Uterus (tissue), 4 donors: Measurements from ENCODE around the gene ADGRL2. TPM values are rescaled to one million over a fixed set of nuclear protein-coding genes. Genes with fewer than 3 reads are reported as not detected.

ENCODE experiments used
- DNase-seq, 2 donors: peaks; one replicate each; pipeline ENCODE4 v3.0.0-alpha.2; 2019 to 2020
- H3K27ac ChIP-seq, 2 donors: fragments of 200-600 bp; sonication (generic); 1 replicate in 1 of 2; 2 replicates in 1 of 2; pipeline ENCODE4 v1.5.1; 2016 to 2018
- H3K27me3 ChIP-seq, 2 donors: fragments of 200-600 bp; sonication (generic); one replicate each; pipeline ENCODE4 v1.5.1; 2018 to 2019; ENCODE audit warnings: control low read depth in 1 of 2
- H3K36me3 ChIP-seq, 2 donors: fragments of 200-600 bp; sonication (generic); one replicate each; pipeline ENCODE4 v1.5.1; 2019; ENCODE audit warnings: control low read depth in 1 of 2
- H3K4me1 ChIP-seq, 2 donors: fragments of 200-600 bp; sonication (generic); one replicate each; pipeline ENCODE4 v1.5.1; 2018 to 2019; ENCODE audit warnings: control low read depth in 1 of 2
- H3K4me3 ChIP-seq, 2 donors: fragments of 200-600 bp; sonication (generic); 1 replicate in 1 of 2; 2 replicates in 1 of 2; pipeline ENCODE4 v1.5.1; 2018 to 2019; ENCODE audit warnings: mild to moderate bottlenecking in 1 of 2
- H3K9me3 ChIP-seq, 2 donors: fragments of 200-600 bp; sonication (generic); one replicate each; pipeline ENCODE4 v1.5.1; 2019; ENCODE audit warnings: control low read depth in 1 of 2
- POLR2A ChIP-seq, 2 donors: fragments of 450-650 bp; IDR thresholded peaks; one replicate each; pipeline ENCODE4 v1.6.1; 2016; ENCODE audit warnings: antibody characterized with exemption in 2 of 2, mild to moderate bottlenecking in 1 of 2, moderate library complexity in 1 of 2
- intact Hi-C: fragments of 100-400 bp; cut with DNase I; formaldehyde crosslinking; loops from one replicate; pipeline ENCODE4 v1.15.1; 2023; ENCODE audit warnings: low total_unique reads
- total RNA-seq, 4 donors: library from RNA; depleted of rRNA in 3 of 4; stranded (reverse); fragments of >200 nt in 3 of 4; gene quantifications; one replicate each; pipeline versions ENCODE4 v1.1.0 to v1.2.4, GENCODE V29; 2014 to 2023
- TF ChIP-seq, protein P1 (sequence below), 4 experiments: fragments of 200-600 bp in 2 of 4; fragments of 450-650 bp in 2 of 4; sonication (generic) in 2 of 4; IDR thresholded peaks; one replicate each; pipeline ENCODE4 v1.5.1; 2016 to 2019; ENCODE audit warnings: antibody characterized with exemption in 4 of 4, mild to moderate bottlenecking in 2 of 4, moderate library complexity in 1 of 4
- donor health status: DM: yes; HTN: yes; CAD: no.

Gene ADGRL2
- total RNA-seq, 4 donors from 2014 or later = 29.1 to 200 (median 50.7) TPM

DNA sequence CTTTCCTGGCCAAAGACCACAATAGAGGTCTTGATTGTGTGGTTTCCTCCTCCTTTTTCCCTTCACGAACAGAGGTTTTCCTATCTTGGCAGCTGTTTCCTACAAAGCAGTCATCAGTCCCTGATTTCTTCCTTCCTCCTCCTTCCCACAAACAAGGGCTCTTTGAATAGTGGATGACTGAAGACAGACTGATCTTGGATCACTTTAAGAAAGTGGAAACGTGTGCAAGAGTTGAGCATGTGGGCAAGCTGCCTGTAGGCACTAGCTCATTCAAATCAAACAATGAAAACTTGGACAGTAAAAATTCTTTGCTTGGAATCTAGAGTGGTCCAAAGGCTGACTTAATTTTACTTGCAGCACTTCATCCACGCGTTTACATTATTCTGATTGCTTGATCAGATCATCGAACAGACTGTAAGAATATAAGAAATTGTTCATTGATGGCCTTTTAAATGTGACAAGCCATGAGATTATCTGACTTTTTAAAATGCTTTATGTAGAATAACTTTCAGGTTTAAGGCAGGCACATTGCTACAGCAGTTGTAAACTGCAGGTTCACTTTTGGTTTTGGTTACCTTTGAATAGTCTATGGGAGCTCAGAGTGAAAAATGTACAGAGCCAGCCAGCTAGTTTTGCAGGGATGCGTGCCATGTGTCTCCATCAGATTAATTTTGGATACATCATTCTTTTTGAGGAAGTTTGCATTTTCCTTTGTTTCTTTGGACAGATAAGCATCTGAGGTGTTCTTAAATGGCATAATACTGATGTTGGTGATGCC is 34.4 kb downstream of the ADGRL2 start:
- Histone ChIP-seq H3K4me3 (no peak overlapping the region), H3K27ac (no peak overlapping the region), H3K9me3 (no peaks in the 10 kb centered on the region), H3K27me3 (no peaks in the 10 kb centered on the region), H3K4me1 (no peaks in the 10 kb centered on the region), H3K36me3 (no peaks in the 10 kb centered on the region)
- DNase-seq = no peak
- intact Hi-C loops = no loop called here
- no peak for TF ChIP-seq POLR2A (IDR thresholded peaks at IDR 0.05)
- TF ChIP-seq, protein P1, sequence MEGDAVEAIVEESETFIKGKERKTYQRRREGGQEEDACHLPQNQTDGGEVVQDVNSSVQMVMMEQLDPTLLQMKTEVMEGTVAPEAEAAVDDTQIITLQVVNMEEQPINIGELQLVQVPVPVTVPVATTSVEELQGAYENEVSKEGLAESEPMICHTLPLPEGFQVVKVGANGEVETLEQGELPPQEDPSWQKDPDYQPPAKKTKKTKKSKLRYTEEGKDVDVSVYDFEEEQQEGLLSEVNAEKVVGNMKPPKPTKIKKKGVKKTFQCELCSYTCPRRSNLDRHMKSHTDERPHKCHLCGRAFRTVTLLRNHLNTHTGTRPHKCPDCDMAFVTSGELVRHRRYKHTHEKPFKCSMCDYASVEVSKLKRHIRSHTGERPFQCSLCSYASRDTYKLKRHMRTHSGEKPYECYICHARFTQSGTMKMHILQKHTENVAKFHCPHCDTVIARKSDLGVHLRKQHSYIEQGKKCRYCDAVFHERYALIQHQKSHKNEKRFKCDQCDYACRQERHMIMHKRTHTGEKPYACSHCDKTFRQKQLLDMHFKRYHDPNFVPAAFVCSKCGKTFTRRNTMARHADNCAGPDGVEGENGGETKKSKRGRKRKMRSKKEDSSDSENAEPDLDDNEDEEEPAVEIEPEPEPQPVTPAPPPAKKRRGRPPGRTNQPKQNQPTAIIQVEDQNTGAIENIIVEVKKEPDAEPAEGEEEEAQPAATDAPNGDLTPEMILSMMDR (IDR thresholded peaks at IDR 0.05) = no peak

DNA sequence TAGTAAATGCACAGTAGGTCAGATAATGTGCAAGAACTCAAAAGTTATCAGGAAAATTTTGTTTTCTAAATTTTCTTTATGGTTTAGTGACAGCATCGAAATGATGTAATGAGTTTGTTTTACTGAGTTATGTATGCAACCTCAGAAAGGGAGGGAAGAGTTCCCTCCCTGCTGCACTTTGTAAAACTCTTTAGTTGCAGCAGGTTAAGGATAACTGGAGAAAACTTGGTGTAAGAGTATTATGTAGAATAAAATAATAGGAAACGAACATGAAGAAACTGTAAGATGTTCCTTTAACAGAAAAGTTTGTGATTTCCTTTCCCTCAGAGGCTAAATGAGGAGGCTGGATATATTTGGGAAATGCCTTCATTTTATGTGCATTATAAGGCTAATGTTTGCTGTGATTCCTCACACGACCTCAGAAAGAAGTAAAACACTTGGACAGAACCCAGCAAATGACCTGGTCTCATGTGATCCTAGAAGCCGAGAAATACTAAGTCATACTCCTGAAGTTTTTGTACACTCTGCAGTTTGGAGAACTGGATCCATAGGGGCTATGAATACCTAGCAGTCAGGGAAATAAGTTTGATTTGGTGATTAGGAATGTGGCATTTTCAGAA is 35.4 kb downstream of the ADGRL2 start:
- H3K27ac ChIP-seq = no peak overlapping the region
- TF ChIP-seq, protein P1 (IDR thresholded peaks at IDR 0.05) = no peak
- TF ChIP-seq POLR2A (IDR thresholded peaks at IDR 0.05) = no peak
- no peaks in the 10 kb centered on the region for H3K27me3 ChIP-seq
- DNase-seq = no peak
- no peak overlapping the region for H3K4me3 ChIP-seq
- no peaks in the 10 kb centered on the region for H3K9me3 ChIP-seq
- H3K36me3 ChIP-seq = no peaks in the 10 kb centered on the region
- no peaks in the 10 kb centered on the region for H3K4me1 ChIP-seq
- intact Hi-C loops = no loop called here

DNA sequence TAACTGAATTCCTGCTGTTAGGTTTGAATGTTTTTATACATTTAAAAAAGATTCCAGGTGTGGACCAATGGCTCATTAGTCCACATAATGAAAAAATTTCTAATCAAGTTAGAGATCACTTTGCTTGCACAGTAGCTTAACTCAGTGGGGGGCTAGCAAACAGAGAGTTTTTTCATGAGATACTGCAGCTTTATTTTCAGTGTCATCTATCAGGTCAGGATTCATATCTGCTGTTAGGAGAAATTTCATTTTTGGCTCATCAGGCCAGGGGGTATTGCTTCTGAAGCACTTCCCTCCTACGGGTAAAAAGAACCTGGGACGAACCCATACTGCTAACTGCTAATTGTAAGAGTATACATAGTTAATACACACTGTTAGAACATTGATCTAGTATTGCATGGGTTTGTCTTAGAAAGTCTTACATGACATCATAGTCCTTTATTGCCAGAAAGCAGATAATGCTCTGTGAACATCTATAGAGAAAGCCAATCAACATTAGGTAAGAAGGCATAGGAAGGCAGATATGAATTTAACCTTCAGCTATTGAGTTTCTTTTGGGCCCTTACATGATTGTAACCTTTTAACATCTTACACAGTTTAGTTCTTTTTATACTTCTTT is 38.0 kb downstream of the ADGRL2 start:
- intact Hi-C loops = no loop called here
- TF ChIP-seq, protein P1 (IDR thresholded peaks at IDR 0.05) = no peak
- no peak for TF ChIP-seq POLR2A (IDR thresholded peaks at IDR 0.05)
- no peaks in the 10 kb centered on the region for H3K9me3 ChIP-seq
- no peaks in the 10 kb centered on the region for H3K27me3 ChIP-seq
- no peaks in the 10 kb centered on the region for H3K36me3 ChIP-seq
- DNase-seq = no peak
- H3K4me3 ChIP-seq = no peak overlapping the region
- H3K4me1 ChIP-seq = no peaks in the 10 kb centered on the region
- no peak overlapping the region for H3K27ac ChIP-seq

DNA sequence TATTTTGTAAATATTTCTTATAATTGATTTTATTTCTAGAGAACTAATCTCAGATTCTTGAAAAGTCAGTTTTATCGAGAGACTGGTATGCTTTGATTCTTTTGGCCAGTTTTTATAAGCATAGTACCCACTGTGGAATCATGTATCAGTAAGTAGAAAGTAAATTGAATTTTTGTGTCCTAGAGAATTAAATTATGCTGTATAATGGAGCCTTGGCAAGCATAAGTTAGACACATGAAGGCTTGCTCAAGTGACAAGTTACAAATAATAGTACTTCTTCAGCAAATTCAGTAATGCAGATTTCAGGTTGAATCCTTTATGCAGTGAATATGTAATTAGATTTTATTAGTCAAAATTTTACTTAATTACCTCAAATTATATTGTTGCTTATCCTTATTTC is 40.1 kb downstream of the ADGRL2 start:
- Histone ChIP-seq H3K4me3 (no peak overlapping the region), H3K27me3 (no peaks in the 10 kb centered on the region), H3K36me3 (no peaks in the 10 kb centered on the region), H3K9me3 (no peaks in the 10 kb centered on the region), H3K4me1 (no peaks in the 10 kb centered on the region), H3K27ac (no peak overlapping the region)
- no peak for TF ChIP-seq POLR2A (IDR thresholded peaks at IDR 0.05)
- TF ChIP-seq, protein P1 (IDR thresholded peaks at IDR 0.05) = no peak
- intact Hi-C loops = no loop called here
- no peak for DNase-seq

DNA sequence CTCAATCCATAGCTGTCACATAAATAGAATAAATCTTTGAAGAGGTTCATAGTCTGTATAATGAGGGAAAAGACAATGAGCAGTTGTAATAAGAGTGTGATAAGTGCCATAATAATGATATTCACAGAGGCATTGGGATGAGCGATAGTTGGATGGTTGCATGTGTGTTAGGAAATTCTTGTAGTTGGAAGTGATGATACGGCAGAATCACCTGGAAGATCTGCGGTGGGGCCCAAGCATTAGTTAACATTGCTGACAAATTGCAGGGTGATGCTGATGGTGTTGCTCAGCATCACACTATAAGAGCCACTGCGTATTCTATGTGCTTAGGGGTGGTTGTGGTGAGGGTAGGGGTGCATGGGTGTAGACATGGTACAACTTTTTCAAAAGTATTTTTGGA is 41.1 kb downstream of the ADGRL2 start:
- Histone ChIP-seq H3K27ac (no peak overlapping the region), H3K27me3 (no peaks in the 10 kb centered on the region), H3K36me3 (no peaks in the 10 kb centered on the region), H3K9me3 (no peaks in the 10 kb centered on the region), H3K4me3 (no peak overlapping the region), H3K4me1 (no peaks in the 10 kb centered on the region)
- TF ChIP-seq POLR2A (IDR thresholded peaks at IDR 0.05) = no peak
- TF ChIP-seq, protein P1 (IDR thresholded peaks at IDR 0.05) = no peak
- DNase-seq = no peak
- intact Hi-C loops = no loop called here
